22Rv1 (cell line): ENCODE measurements around the gene MACF1.

ENCODE experiments used
- CTCF ChIP-seq: fragments of 450-650 bp; IDR thresholded peaks from 2 replicates; pipeline ENCODE4 v1.5.1; 2017; ENCODE audit warnings: mild to moderate bottlenecking
- ZFX ChIP-seq: fragments of 450-650 bp; IDR thresholded peaks from 2 replicates; pipeline ENCODE4 v1.6.1; 2017; ENCODE audit warnings: antibody characterized with exemption, borderline replicate concordance

DNA sequence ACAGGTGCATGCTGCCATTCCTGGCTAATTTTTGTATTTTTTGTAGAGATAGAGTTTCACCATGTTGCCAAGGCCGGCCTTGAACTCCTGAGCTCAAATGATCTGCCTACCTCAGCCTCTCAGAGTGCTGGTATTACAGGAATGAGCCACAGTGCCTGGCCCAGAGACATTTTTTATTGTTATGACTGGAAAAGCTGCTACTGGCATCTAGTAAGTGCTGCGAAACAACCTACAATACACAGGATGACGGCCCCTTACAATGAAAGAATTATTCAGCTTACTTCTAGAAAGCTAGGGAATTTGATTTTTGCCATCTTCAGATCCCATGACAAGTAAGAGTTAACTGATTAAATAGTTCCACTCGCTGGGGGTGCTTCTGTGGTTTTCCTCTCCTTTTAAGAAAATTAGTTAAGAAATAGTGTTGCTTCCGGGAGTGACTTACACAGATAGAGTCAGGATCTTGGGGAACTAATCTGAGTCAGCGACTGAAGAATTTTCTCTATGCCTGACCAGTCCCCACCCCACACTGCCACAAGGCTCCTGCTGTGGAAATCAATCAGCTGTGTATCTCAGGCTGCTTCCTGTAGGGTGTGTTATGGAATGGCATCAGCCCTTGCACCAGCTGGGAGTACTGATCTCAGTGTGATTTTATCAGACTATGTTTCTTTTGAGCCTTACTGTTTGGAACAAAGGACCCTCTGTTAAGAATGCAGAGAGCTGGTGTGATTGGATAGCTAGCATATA lies 194.0 kb downstream of the MACF1 start:
- TF ChIP-seq CTCF = no peak
- no peak for TF ChIP-seq ZFX
